ENCODE measurements around the gene DEPDC1.
A peak's percentile ranks its signal among the peaks of the same experiment; 100 is the strongest.
"Not testable (repeated sequence)": the region's sequence is repeated elsewhere in the genome, so short reads cannot be mapped to it uniquely, and the experiment has no call there.

The DEPDC1 gene

GRCh38 chr1:68496680-68497357 is at the start of gene DEPDC1:
TSS of gene DEPDC1 (minus strand) at chr1:68497082. CDS start at chr1:68496999, 83 bp downstream.
- DNase-seq (ENCODE audit: low read depth), result peak; percentile 96

GRCh38 chr1:68544651-68545050 is 47.8 kb upstream of the DEPDC1 start:
- no peak for DNase-seq (ENCODE audit: low read depth)

GRCh38 chr1:68542586-68542985 is 45.7 kb upstream of the DEPDC1 start:
- DNase-seq (ENCODE audit: low read depth), result peak; percentile 1

- no peak for DNase-seq (ENCODE audit: low read depth)
Observed at GRCh38 chr1:68538941-68539340, 42.1 kb upstream of the DEPDC1 start.

- no peak for DNase-seq (ENCODE audit: low read depth)
Observed at GRCh38 chr1:68528243-68528642, 31.4 kb upstream of the DEPDC1 start.

GRCh38 chr1:68525781-68526180 is 28.9 kb upstream of the DEPDC1 start:
- no peak for DNase-seq (ENCODE audit: low read depth)

GRCh38 chr1:68521286-68521685 is 24.4 kb upstream of the DEPDC1 start:
- no peak for DNase-seq (ENCODE audit: low read depth)

- DNase-seq (ENCODE audit: low read depth), result no peak
Observed at GRCh38 chr1:68516066-68516465, 19.2 kb upstream of the DEPDC1 start.

- DNase-seq (ENCODE audit: low read depth), result no peak
Observed at GRCh38 chr1:68511254-68511653, 14.4 kb upstream of the DEPDC1 start.

GRCh38 chr1:68506386-68506785 is 9.5 kb upstream of the DEPDC1 start:
- DNase-seq (ENCODE audit: low read depth), result no peak

GRCh38 chr1:68503085-68503484 is 6.2 kb upstream of the DEPDC1 start:
- no peak for DNase-seq (ENCODE audit: low read depth)

- DNase-seq (ENCODE audit: low read depth), result no peak
Observed at GRCh38 chr1:68497358-68497698, 446 bp upstream of the DEPDC1 start.

- peak; percentile 13 for DNase-seq (ENCODE audit: low read depth)
Observed at GRCh38 chr1:68495968-68496679, 758 bp downstream of the DEPDC1 start.

GRCh38 chr1:68495532-68495931 is 1.4 kb downstream of the DEPDC1 start:
- DNase-seq (ENCODE audit: low read depth), result peak; percentile 21

- no peak for DNase-seq (ENCODE audit: low read depth)
Observed at GRCh38 chr1:68493193-68493592, 3.7 kb downstream of the DEPDC1 start.

GRCh38 chr1:68492255-68492654 is 4.6 kb downstream of the DEPDC1 start:
- DNase-seq (ENCODE audit: low read depth), result not testable (repeated sequence)

GRCh38 chr1:68490046-68490651 is 6.7 kb downstream of the DEPDC1 start:
- no peak for DNase-seq (ENCODE audit: low read depth)

- peak; percentile 21 for DNase-seq (ENCODE audit: low read depth)
Observed at GRCh38 chr1:68485431-68486022, 11.4 kb downstream of the DEPDC1 start.

GRCh38 chr1:68484618-68485017 is 12.3 kb downstream of the DEPDC1 start:
- DNase-seq (ENCODE audit: low read depth), result no peak

- DNase-seq (ENCODE audit: low read depth), result no peak
Observed at GRCh38 chr1:68481041-68481440, 15.8 kb downstream of the DEPDC1 start.

- no peak for DNase-seq (ENCODE audit: low read depth)
Observed at GRCh38 chr1:68479501-68479900, 17.4 kb downstream of the DEPDC1 start.

- DNase-seq (ENCODE audit: low read depth), result no peak
Observed at GRCh38 chr1:68478662-68479061, 18.2 kb downstream of the DEPDC1 start.

- DNase-seq (ENCODE audit: low read depth), result not testable (repeated sequence)
Observed at GRCh38 chr1:68476626-68477025, 20.3 kb downstream of the DEPDC1 start.
